Cerebellar cortex (tissue), 1 donor: Measurements from ENCODE around the gene ZNF358.

Experiments
- DNase-seq: peaks from one replicate; pipeline ENCODE4 v3.0.0-alpha.2; 2015; ENCODE audit warnings: low spot score

ZNF358 gene

GRCh38 chr19:7520131-7521051, 4.5 kb downstream of the ZNF358 start:
- no peak for DNase-seq

DNA sequence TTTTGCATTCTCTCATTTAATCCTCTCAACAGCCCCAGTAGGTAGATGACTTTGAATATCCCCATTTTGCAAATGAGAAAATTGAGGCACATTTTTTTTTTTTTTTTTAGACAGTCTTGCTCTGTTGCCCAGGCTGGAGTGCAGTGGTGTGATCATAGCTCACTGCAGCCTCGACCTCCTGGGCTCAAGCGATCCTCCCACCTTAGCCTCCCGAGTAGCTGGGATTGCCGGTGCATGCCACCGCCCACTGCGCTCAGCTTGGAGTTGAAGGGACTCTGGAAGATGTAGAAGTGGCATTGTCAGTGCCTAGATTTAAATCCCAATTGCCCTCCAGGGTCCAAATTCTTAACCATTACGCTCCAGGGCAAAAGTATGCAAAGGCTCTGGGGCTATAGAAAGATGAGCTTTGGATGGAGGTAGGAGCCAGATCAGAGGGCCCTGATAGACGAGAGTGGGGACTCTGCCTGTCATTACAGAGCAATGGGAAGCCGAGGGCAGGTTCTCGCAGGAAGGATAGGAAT, 5.7 kb downstream of the ZNF358 start:
- DNase-seq = no peak

- peak; percentile 97 for DNase-seq
These were observed 6.4 kb downstream of the ZNF358 start, which contains the start of gene MCOLN1 for GRCh38 chr19:7522072-7522922. Gene MCOLN1, plus strand, starts transcription at chr19:7522624. Its CDS starts 127 bp downstream, at chr19:7522751.

DNA sequence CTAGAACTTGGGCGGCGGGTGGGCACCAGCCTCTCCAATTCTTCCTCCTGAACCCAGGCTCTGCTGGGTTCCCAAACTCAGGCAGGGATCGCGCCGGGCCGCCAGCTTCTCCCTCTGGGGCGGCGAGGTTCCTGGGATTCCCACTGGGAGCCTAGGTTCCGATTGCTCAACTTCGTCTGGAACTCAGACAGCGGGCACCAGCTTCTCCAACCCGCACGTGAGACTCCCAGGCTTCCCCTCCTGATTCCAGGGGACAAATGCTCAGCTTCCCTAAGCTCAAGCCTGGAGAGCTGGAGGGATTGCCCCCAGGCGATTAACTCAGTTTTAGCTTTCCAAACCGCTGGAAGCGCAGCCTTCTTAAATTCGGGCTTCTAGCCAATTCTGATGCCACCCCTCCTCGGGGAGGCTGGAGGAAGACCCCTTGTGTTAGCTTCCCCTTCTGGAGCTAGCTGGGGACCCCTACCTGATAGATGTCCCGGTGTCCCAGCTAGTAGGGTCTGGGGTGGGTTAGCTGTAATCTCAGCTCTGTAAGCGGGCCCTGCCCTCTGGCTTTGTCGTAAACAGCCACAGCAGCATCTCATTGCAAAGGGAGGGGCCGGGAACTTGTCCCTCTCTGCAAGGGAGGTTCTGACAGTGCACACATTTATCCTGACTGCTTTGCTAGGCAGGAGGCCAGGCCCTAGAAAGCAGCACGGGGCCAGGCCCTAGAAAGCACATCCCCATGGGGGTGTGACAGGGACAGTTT, 7.2 kb downstream of the ZNF358 start:
- DNase-seq = no peak

DNA sequence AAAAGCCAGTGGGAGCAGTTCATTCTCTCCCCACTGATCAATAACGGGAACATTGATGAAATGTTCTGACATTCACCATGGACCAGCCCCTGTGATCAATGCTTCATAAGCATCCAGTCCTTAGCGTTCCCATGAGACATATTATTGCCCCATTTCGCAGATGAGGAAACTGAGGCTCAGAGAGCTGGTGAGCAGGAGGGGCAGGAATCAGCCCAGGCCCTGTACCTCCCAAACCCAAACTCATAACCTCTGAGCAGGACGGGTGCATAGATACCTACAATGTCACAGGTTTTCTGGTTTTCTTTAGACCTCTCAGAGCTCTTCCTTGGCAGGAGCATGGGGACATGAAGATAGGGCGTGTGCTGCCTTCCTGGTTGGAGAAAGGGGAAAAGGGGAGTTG, 8.6 kb downstream of the ZNF358 start:
- no peak for DNase-seq

GRCh38 chr19:7524992-7525739, 9.3 kb downstream of the ZNF358 start:
- DNase-seq = no peak

DNA sequence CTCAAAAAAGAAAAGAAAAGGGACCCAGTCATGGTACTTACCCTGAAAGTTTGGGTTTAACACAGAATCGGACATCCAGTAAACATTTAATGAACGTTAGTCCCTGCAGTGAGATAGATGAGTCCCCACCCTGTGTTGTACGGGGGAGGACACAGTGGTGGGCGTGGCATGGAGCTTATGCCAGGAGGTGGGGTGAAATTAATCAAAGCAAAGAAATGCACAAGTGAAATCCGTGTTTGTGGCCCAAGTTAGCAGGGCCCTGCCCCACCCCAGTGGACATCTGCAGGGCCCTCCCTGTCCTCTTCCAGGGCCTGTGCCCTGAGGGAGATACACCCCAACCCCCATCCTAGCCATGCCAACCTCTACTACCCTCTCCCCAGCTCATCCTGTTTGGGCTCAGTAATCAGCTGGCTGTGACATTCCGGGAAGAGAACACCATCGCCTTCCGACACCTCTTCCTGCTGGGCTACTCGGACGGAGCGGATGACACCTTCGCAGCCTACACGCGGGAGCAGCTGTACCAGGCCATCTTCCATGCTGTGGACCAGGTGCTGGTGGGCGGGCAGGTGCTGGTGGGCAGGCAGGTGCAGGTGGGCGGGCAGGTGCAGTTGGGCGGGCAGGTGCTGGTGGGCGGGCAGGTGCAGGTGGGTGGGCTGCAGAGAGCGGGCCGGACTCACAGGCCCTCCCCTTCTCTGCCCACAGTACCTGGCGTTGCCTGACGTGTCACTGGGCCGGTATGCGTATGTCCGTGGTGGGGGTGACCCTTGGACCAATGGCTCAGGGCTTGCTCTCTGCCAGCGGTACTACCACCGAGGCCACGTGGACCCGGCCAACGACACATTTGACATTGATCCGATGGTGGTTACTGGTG, 10.4 kb downstream of the ZNF358 start:
- no peak for DNase-seq

- no peak for DNase-seq
These were observed 11.8 kb downstream of the ZNF358 start for GRCh38 chr19:7527516-7528191.

- DNase-seq = no peak
These were observed 12.3 kb downstream of the ZNF358 start for GRCh38 chr19:7528192-7528519.

- DNase-seq = no peak
These were observed 12.8 kb downstream of the ZNF358 start for GRCh38 chr19:7528522-7529245.

DNA sequence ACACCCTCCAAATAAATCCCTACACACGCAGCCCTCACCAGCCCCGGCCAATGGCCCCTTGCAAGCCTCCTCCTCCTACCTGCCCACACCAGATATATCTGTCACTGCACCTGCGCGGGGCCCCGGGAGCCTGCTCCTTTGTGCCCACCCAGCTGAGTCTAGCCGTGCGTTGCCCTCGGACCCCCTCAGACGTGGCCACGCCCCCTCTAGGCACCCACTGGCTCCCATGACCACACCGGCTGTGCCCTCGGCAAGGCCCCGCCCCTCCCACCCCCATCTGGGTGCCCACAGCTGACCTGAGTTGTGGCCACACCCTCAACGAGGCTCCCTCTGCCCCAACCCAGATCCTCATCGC, 13.3 kb downstream of the ZNF358 start:
- DNase-seq = no peak

DNA sequence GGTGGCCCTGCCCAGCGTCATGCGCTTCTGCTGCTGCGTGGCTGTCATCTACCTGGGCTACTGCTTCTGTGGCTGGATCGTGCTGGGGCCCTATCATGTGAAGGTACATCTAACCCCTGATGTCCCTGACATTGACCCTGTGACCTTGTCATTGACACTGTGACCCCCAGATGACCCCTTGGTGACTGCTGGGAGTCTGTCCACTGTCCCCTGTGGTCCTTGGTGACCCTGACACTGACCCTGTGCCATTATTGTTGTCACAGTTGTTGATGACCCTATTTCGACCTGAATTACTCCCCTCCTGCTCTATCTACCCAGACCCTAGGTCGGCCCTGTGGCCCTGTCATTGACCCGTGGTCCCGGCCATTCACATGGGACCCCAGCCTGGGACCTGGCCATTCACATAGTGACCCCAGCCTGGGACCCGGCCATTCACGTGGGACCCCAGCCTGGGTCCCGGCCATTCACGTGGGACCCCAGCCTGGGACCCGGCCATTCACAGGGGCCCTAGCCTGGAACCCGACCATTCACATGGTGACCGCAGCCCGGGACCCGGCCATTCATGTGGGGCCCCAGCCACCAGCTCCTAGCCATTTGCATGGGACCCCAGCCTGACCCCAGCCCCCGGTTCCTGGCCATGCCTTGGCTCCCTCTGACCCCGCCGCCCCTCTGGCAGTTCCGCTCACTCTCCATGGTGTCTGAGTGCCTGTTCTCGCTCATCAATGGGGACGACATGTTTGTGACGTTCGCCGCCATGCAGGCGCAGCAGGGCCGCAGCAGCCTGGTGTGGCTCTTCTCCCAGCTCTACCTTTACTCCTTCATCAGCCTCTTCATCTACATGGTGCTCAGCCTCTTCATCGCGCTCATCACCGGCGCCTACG, 13.9 kb downstream of the ZNF358 start:
- no peak for DNase-seq

GRCh38 chr19:7533281-7533885, 17.5 kb downstream of the ZNF358 start:
- peak; percentile 76 for DNase-seq

DNA sequence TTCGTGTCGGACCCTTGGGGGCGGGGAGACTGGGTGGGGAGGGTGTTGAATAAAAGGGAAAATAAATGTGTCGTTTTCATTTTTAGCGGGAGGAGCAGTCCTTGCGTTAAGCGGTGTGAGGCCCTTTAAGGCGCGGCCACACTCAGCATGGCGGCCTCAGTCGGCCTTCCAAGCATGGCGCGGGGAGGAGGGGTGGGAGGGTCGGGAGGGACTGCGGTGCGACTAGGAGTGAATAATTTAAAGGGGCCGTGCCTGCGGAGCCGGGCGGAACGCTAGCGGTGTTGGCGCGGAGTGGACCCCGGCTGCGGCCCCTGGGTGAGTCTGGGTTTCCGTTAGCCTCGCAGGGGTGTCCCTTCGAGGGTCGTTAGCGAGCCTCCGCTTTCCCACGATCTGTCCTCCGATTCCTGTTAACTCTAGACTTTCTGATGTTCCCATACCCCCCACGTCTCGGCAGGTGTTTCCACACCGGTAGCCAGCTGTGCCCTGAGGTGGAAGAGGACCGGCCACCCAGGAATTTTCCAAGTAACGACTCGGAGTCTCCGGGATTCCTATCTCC, 18.1 kb downstream of the ZNF358 start:
- DNase-seq = peak; percentile 95

GRCh38 chr19:7534531-7535046, 18.7 kb downstream of the ZNF358 start:
- DNase-seq = peak; percentile 89

GRCh38 chr19:7535047-7535997, 19.4 kb downstream of the ZNF358 start, which contains the start of gene PNPLA6:
Gene PNPLA6, plus strand, starts transcription at chr19:7535717. Its CDS starts 72 bp downstream, at chr19:7535789.
- DNase-seq = peak; percentile 94
